Measurements from ENCODE around the gene ABCC1.
"Not testable (repeated sequence)": the region's sequence is repeated elsewhere in the genome, so short reads cannot be mapped to it uniquely, and the experiment has no call there.

The ABCC1 gene

DNA sequence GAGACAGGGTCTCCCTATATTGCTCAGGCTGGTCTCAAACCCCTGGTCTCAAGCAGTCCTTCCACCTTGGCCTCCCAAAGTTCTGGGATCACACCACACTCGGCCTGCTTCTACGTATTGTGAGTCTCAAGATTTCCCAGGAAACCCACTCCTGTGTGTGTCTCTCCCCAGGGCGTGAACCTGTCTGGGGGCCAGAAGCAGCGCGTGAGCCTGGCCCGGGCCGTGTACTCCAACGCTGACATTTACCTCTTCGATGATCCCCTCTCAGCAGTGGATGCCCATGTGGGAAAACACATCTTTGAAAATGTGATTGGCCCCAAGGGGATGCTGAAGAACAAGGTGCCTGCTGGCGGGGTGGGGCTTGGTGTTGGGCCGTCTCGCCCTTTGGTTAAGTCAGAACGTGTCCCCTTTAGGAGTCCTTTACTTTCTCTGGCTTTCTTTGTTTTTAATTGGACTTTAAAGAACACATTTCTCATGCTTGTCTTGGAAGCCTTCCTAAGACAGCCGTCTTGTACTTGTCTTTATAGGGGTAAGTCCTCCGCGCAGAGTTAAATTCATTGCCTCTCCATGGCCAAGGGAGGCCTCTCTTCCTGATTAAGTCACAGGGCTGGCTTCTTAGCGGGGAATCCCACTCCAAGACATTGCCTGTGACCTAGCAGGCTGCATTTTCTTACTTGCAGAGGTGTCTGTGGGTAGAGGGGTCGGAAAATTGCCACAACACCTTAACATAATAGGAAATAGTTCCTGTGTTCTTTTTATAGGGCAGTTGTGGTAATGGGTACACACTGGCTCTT is 137.4 kb downstream of the ABCC1 start:
- no peak for DNase-seq

DNA sequence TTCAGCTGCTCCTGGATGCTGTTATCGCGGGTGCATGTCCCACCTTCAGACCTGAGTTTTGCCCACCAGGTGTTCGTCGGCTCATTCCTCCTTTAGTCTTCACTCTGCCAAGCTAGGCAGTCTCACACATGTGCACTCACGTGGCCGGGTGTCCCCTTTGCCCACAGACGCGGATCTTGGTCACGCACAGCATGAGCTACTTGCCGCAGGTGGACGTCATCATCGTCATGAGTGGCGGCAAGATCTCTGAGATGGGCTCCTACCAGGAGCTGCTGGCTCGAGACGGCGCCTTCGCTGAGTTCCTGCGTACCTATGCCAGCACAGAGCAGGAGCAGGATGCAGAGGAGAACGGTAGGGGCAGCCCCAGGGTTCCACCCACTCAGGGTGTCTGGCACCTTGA is 140.8 kb downstream of the ABCC1 start:
- no peak for DNase-seq

DNA sequence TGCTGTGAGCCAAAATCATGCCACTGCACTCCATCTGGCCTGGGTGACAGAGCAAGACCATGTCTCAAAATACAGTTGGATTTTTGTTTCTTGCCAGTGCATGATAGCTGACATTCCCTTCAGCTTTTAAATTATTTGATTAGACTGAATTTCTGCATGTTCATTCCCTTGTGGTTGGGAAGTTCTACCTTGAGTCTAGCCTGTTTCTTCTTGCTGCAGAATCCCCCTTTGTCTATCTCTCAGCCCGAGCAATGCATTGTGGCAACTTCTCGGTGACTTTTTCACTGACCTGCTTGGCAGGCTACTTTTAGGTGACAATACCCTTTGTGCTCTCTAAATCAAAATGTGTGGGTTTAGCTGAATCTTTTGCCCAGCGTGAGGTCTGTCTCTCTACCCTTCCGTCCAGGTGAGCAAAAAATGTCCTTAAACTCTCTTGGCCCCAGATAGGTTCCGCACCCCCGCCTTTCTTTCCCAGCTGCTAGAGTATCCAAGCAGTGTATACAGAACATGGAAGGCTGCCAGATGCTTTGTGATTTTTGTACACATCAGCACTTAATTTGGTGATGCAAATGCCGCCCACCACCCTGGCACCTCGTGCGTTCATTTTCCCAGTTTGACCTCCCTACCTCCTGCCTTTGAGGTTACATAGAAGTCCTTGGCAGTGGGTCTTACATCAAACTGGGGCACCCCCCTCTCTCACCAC is 143.7 kb downstream of the ABCC1 start:
- DNase-seq: peak in 1 of 3 donors; percentile 43

DNA sequence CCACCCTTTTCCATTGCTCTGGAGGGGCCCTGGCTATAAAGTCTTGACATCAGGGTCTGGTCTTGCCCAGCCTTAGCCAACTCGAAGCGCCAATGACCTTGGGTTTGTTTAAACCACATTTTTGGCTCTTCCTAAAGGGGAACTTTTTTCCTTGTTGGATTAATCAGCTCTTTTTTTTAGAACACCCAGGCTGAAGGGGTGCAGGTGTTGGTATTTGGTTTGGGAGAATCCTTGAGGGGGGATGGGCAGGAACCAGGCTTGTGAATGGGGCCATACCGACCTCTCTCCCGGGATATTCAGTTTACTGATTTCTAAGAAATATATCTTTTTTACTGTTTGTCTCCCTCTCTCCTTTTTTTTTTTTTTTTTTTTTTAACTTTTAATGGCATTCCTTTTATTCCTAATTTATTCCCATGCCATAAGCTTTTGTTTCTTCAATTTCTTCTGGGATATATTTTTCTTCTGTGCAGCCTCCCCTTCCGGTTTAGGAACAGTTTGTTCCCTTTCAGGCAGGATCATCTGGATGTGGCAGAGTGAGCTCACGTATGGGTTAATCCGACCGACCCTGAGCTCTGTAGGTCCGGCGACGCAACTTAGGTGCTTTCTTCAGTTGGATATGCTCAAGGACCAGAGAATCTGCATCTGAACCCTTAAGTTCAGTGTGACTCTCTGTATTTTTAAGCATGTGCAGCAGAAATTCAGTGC is 144.4 kb downstream of the ABCC1 start:
- DNase-seq: no peak

DNA sequence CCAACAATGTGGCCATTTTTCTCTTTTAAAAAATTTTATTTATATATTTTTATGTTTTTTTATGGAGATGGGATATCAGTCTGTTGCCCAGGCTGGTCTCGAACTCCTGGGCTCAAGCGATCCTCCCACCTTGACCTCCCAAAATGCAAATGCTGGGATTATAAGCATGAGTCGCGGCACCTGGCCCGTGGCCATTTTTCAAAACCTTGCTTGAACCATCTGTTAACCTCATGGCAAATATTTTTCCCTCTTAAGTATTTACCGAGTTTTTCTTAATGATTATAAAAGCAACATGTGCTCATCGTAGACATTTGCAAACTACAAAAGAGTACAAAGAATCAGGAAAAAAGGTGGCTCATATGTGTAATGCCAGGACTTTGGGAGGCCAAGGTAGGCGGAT is 146.2 kb downstream of the ABCC1 start:
- no peak for DNase-seq

DNA sequence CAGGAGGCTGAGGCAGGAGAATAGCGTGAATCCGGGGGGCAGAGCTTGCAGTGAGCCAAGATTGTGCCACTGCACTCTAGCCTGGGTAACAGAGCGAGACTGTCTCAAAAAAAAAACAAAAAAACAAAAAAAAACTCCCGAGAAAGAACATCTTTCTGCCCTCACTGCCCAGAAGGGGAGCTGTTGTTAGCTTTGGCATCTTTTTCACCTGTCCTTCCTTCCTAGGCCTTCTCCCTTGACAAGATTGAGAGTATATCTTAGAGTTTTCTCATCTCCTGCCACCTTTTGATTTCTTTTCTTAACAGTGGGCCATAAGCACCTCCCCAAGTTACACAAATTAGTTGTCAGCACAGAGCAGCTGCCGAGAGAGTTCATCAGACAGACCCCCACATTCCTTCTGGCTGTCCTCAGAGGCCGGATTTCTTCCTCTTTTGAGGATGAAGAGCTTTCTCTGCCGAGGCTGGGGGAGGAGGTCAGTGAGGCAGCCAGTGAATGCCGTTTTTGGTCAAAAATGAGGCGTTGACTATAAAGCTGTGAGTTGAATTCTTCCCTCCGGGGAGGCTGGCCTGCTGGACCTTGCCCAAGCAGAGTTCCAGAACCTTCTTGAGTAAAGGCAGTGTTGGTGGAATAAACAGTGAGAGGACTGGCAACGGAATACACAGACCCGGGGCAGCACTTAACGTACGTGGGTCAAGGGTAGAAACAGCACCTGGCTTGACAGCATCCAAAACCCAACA is 146.9 kb downstream of the ABCC1 start:
- DNase-seq: no peak

DNA sequence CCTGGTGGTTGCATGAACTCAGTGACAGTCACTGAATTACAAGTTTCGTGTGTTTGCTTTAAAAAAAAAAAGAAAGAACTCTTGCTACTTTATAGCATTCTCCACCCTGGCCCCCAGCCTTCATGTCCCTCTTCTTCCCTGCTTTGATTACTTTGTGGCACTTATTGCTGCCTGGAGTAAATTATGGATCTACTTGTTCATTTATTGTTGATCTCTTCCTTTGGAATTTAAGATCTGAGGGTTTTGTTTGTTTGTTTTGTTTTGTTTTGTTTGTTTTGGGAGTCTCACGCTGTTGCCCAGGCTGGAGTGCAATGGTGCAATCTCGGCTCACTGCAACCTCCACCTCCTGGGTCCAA is 147.4 kb downstream of the ABCC1 start:
- DNase-seq: no peak

DNA sequence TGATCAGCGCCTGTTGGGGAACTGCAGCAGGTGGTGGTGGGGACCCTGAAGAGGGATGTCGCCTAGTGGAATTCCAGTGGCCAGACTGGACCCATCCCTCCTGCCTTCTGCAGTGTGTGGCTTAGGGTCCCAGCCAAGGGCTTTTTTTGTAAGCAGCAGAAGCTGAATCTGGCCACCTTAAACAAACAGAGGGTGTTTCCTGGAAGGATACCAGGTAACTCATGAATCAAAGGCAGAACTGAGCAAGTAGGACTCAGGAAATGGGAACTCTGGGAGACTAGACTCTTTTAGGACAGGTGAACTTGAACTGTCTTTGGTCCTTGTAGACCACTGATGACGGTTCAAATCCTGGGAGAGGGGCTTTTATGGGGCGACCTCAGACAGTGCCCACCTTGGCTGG is 149.9 kb downstream of the ABCC1 start:
- no peak for DNase-seq

DNA sequence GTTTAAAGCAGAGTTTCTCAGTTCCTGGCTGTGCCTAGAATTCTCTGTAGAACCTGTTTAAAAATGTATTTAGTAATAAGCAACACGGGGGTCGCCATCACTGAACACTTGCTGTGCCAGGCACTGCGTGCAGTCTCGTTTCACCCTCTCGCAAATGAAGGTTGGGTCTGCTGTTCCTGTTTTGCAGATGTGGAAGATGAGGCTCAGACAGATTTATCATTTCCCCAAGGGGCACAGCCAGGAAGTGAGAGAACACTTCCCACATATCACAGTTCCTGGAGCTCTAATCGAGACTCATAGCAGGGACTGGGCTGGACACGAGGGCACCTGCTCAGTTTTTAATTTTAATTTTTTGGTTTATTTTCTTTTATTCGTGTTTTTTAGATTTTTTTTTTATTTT is 151.2 kb downstream of the ABCC1 start:
- DNase-seq: peak in 2 of 3 donors; percentile 12 to 21

DNA sequence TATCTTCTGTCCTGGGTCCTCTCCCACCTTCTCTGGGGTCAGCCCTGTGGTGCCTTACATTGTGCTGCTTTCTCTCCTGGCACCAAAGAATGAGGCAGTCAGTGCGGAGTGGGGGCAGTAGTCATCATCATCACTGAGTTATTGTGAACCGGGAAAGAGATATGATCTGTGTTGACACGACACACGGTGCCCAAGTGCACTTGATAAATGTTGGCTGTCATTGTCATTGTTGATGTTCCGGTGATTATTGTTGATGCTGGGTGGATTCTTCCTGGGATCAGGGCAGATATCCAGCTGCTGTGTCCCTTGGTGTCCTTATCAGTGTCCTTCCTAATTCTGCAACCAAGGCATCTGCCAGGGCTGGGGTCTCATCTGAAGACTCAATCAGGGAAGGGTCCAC is 152.2 kb downstream of the ABCC1 start:
- DNase-seq: no peak

DNA sequence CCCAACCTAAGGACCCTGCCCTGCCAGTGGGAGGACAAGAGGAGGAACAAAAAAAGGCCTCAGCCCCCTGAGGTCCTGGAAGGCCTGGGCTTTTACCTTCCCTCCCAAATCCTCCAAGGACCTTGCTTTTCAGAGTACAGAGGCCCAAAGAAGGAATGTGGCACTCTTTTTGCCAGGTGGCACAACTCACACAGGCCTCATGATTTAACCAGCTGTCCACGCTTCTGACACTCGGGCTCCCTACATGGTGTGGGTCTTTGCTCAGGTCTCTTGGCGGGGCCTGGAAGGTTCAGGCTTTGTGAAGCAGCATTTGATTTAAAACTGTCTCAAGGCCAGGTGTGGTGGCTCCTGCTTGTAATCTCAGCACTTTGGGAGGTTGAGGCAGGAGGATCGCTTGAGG is 153.3 kb downstream of the ABCC1 start:
- no peak for DNase-seq

DNA sequence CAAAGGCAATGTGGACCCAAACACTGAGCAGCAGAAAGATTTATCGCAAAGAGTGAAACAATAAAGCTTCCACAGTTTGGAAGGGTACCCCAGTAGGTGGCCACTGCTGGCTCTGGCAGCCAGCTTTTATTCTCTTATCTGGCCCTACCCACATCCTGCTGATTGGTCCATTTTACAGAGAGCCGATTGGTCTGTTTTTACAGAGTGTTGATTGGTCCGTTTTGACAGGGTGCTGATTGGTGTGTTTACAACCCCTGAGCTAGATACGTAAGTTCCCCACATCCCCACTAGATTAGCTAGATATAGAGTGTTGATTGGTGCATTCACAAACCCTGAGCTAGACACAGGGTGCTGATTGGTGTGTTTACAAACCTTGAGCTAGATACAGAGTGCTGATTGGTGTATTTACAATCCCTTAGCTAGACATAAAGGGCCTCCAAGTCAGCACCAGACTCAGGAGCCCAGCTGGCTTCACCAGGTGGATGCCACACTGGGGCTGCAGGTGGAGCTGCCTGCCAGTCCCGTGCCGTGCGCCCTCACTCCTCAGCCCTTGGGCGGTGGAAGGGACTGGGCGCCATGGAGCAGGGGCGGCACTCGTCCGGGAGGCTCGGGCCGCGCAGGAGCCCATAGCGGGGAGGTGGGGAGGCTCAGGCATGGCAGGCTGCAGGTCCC is 154.9 kb downstream of the ABCC1 start:
- DNase-seq: not testable (repeated sequence)

DNA sequence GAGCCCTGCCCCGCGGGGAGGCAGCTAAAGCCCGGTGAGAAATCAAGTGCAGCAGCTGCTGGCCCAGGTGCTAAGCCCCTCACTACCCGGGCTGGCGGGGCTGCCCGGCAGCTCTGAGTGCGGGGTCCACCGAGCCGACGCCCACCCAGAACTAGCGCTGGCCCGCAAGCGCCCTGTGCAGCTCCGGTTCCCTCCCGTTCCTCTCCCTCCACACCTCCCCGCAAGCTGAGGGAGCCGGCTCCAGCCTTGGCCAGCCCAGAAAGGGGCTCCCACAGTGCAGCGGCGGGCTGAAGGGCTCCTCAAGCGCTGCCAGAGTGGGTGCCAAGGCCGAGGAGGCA is 155.4 kb downstream of the ABCC1 start:
- DNase-seq: not testable (repeated sequence)

DNA sequence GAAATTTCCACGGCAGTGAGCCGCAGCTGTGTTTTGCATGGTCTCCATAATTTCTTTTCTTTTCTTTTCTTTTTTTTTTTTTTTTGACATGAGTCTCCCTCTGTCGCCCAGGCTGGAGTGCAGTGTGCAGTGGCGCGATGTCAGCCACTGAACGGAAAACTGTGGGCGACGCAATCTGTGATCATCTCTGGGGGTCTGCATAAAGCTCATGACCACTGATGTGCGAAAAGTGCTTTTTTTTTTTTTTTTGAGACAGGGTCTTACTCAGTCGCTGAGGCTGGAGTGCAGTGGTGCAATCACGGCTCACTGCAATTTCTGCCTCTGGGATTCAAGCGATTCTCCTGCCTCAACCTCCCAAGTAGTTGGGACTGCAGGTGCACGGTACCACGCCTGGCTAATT is 156.2 kb downstream of the ABCC1 start:
- no peak for DNase-seq

DNA sequence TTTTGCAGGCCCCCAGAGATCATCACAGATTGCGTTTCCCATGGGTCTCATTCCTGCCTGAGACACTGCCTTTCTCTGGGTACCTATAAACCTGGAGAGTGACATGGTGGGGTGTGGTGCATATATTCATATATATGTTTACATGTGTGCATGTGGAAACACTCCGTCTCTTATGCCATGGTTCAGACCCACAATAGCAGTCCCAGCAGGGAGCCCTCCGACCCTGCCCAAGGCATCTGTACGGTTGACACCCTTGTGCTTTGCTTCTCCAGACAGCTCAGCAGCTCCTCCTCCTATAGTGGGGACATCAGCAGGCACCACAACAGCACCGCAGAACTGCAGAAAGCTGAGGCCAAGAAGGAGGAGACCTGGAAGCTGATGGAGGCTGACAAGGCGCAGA is 157.1 kb downstream of the ABCC1 start:
- no peak for DNase-seq

DNA sequence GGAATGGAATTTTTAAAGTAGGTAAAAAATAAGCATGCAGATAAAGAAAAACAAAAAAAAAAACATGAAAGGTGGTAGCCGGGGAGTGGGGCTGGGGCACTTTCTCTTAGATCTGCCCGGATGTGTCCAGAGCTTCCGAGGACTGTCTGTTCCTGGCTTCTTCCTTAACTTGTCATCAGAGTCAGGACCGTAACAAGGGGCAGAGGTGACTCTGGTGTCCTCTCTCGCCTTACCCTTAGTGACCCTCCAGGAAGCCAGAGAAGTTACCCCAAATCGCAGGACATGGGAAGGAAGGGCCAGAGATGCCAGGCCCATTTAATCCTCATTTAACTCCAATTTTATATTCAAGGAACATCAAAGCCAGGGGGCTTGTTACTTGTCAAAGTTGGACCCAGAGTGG is 158.4 kb downstream of the ABCC1 start:
- no peak for DNase-seq

DNA sequence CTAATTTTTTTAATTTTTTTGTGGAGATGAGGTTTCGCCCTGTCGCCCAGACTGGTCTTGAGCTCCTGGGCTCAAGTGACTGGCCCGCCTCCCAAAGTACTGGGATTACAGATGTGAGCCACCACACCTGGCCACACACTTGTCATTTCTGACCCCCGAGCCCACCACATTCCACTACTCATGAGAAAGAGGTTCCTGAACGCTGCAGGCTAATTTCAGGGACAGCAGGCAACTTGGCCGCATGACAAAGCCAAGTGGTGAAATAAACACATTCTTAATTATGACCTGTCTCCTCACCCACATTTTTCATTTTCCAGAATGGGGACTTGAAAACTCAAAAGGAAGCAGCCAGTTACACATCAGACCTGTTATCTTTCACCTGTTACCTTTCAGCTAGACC is 159.3 kb downstream of the ABCC1 start:
- DNase-seq: no peak

DNA sequence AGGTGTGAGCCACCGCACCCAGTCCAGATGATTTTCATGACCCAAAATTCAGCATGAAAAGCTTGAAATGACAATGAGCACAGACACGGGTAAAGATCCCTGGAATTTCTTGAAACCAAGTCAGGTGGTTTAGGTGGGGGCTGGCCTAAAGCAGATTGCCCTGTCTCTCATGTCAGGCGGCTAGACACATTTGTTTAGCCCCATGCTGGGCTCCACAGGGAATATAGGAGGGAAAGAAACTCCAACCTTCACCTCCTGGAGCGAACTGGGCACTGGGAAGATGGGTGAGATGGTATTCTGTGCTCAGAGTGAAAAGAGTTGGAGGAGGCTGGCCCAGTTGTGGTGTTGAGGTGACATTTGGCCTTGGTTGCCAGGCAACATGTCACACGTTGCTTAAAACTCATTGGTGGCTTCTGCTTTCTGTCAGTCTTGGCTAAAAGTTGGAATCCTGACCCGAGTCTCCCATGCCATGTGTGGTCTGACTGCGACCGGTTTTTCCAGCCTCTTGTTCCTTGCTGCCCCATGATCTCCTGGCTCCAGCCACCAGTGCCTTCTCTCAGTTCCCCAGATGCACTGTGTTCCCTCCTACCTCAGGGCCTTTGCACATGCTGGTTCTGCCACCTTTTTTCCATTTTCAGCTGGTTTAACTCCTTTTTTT is 160.2 kb downstream of the ABCC1 start:
- DNase-seq: no peak

DNA sequence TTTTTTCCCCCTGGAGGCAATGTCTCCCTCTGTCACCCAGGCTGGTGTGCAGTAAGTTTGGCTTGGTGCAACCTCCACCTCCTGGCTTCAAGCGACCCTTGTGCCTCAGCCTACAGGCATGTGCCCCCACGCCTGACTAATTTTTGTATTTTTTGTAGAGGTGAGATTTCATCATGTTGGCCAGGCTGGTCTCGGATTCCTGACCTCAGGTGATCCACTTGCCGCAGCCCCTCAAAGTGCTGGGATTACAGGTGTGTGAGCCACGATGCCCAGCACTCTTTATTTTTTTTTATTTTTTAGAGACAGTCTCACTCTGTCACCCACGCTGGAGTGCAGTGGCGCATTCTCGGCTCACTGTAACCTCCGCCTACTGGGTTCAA is 160.7 kb downstream of the ABCC1 start:
- no peak for DNase-seq

DNA sequence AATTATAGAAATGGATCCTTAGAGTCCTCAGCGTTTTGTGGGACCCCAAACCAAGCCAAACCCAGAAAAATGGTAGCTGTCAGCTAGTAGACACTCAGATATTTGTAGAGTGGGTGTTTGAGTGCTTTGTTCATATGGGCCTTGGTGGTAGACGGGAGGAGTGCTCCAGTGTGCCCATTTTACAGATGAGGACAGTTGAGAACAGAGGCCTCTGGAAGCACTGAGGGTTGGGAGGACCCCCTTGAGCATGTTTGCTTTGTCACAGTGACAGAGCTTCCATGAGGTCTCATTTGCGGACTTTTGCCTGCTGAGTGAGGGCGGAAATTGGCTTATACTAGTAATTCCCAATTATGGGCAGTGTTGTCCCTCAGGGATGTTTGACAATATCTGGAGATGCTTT is 162.2 kb downstream of the ABCC1 start:
- DNase-seq: no peak

DNA sequence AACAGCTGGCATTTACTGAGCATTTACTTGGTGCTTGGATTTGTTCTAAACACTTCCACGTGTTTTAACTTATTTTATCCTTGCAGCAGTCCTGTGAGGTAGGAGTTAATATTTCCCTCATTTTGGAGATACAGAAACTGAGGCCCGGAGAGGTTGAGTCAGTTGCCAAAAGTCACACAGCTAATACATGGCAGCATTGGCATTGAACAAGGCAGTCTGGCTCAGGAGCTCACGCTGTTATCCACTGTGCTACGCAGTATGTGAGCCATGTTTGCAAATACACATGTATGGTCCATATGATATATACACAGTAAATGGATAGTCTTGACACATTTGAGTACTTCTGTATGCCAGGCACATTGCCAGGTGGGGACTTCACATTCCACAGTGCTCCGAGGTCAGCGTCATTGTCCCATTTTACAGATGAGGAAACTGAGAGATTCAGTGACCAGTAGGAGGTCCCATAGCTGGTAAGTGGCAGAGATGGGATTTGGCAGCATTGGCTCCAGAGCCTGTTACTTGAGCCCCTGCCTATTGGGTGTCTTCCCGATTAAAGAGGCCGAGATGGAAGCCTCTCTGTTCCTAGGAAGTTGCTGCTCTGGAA is 163.1 kb downstream of the ABCC1 start:
- no peak for DNase-seq

DNA sequence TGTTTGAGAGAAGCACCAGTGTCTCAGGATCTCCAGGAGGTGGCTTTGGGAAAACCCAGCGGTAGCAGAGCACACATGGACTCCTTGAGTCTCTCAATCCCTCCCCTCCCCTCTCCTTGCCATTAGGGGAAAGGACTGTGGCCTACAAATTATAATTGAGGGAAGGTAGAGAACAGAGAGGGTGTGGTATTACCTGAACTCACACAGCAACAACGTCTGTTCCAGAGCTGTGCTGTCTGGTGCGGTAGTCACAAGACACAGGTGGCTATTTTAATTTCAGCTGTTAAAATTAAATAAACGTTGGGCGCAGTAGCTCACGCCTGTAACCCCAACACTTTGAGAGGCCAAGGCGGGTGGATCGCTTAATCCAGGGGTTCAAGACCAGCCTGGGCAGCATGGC is 163.7 kb downstream of the ABCC1 start:
- no peak for DNase-seq

Data from suppressor macrophage treated with lipopolysaccharide for 1 hour (primary cell).